WTC11 (cell line): ENCODE data around the gene LIMS2. TPM values are rescaled to one million over a fixed set of nuclear protein-coding genes. Genes with fewer than 3 reads are reported as not detected.

ENCODE experiments used
- ATAC-seq: fragments of 200-7000 bp; cut with Tn5 transposase; 2 replicates; pipeline ENCODE4 v1.10.0; 2021; ENCODE audit warnings: mild to moderate bottlenecking, moderate library complexity
- CTCF ChIA-PET: fragments of 300-600 bp; sonication (Branson Sonifier 250); formaldehyde crosslinking; loops from one replicate; lab custom pipeline; 2021; ENCODE audit warnings: antibody characterized with exemption; lab: Charles Lee
- POLR2A ChIA-PET: fragments of 350-600 bp; sonication (Branson Sonifier 250); formaldehyde crosslinking; loops from one replicate; lab custom pipeline; 2021; ENCODE audit warnings: antibody characterized with exemption; lab: Charles Lee
- DNase-seq: peaks from one replicate; pipeline ENCODE4 v3.0.0; 2021; ENCODE audit warnings: low spot score
- H3K27ac Mint-ChIP-seq: 2 replicates; pipeline ENCODE4 v1.8.0; 2021; ENCODE audit warnings: mixed read lengths
- H3K27me3 Mint-ChIP-seq: 2 replicates; pipeline ENCODE4 v1.8.0; 2021; ENCODE audit warnings: low read depth, mild to moderate bottlenecking, moderate library complexity, mixed read lengths
- H3K36me3 Mint-ChIP-seq: 2 replicates; pipeline ENCODE4 v1.8.0; 2021; ENCODE audit warnings: mixed read lengths
- H3K4me1 Mint-ChIP-seq: 2 replicates; pipeline ENCODE4 v1.8.0; 2022; ENCODE audit warnings: mixed read lengths
- H3K4me3 Mint-ChIP-seq: 2 replicates; pipeline ENCODE4 v1.8.0; 2021; ENCODE audit warnings: mild to moderate bottlenecking, moderate library complexity, mixed read lengths
- H3K9me3 Mint-ChIP-seq: 2 replicates; pipeline ENCODE4 v1.8.0; 2021; ENCODE audit warnings: mixed read lengths
- CREM ChIP-seq: sonication (generic); formaldehyde crosslinking; IDR thresholded peaks from 2 replicates; pipeline ENCODE4 v1.8.1; 2022; ENCODE audit warnings: mild to moderate bottlenecking, missing genetic modification reagents, moderate library complexity
- E2F5 ChIP-seq: sonication (generic); formaldehyde crosslinking; IDR thresholded peaks from 2 replicates; pipeline ENCODE4 v1.8.1; 2022; ENCODE audit warnings: mild to moderate bottlenecking, moderate library complexity, missing genetic modification reagents
- FOXP1 ChIP-seq: sonication (generic); formaldehyde crosslinking; IDR thresholded peaks from 2 replicates; pipeline ENCODE4 v1.8.0; 2022; ENCODE audit warnings: missing genetic modification reagents, mild to moderate bottlenecking, moderate library complexity, borderline replicate concordance
- FOXP4 ChIP-seq: sonication (generic); formaldehyde crosslinking; IDR thresholded peaks from 2 replicates; pipeline ENCODE4 v1.8.0; 2022; ENCODE audit warnings: mild to moderate bottlenecking, missing genetic modification reagents
- KAT7 ChIP-seq: sonication (generic); formaldehyde crosslinking; IDR thresholded peaks from 2 replicates; pipeline ENCODE4 v1.8.1; 2023; ENCODE audit warnings: missing genetic modification reagents, mild to moderate bottlenecking, borderline replicate concordance
- MYBL2 ChIP-seq: sonication (generic); formaldehyde crosslinking; IDR thresholded peaks from 2 replicates; pipeline ENCODE4 v1.8.1; 2023; ENCODE audit warnings: mild to moderate bottlenecking, moderate library complexity, missing genetic modification reagents
- RORB ChIP-seq: fragments of 250-450 bp; sonication (Bioruptor Pico); IDR thresholded peaks from 2 replicates; pipeline ENCODE4 v1.9.0; 2021; ENCODE audit warnings: mild to moderate bottlenecking
- SOX15 ChIP-seq: fragments of 250-450 bp; sonication (Bioruptor Pico); IDR thresholded peaks from 2 replicates; pipeline ENCODE4 v1.9.0; 2021; ENCODE audit warnings: mild to moderate bottlenecking
- TEAD1 ChIP-seq: sonication (generic); formaldehyde crosslinking; IDR thresholded peaks from 2 replicates; pipeline ENCODE4 v1.8.0; 2022; ENCODE audit warnings: mild to moderate bottlenecking, missing genetic modification reagents
- TEAD4 ChIP-seq: sonication (generic); formaldehyde crosslinking; IDR thresholded peaks from 2 replicates; pipeline ENCODE4 v1.8.0; 2022; ENCODE audit warnings: mild to moderate bottlenecking, missing genetic modification reagents
- ZNF396 ChIP-seq: fragments of 250-450 bp; sonication (Bioruptor Pico); IDR thresholded peaks from 2 replicates; pipeline ENCODE4 v1.8.0; 2021; ENCODE audit warnings: mild to moderate bottlenecking, moderate library complexity, borderline replicate concordance
- ZNF416 ChIP-seq: fragments of 250-450 bp; sonication (Bioruptor Pico); IDR thresholded peaks from 2 replicates; pipeline ENCODE4 v1.9.0; 2021; ENCODE audit warnings: mild to moderate bottlenecking, inconsistent platforms
- ZNF423 ChIP-seq: fragments of 250-450 bp; sonication (Bioruptor Pico); IDR thresholded peaks from 2 replicates; pipeline ENCODE4 v2.1.2; 2022; ENCODE audit warnings: mild to moderate bottlenecking, moderate library complexity
- total RNA-seq: library from RNA; stranded (reverse); gene quantifications from 3 replicates; pipeline ENCODE4 v1.2.3, GENCODE V29; 2021
- TF ChIP-seq, protein P1 (sequence below): fragments of 250-450 bp; sonication (Bioruptor Pico); conservative IDR thresholded peaks from 2 replicates; pipeline ENCODE4 v1.9.0; 2021; ENCODE audit warnings: mild to moderate bottlenecking
- TF ChIP-seq, protein P2 (sequence below): fragments of 250-450 bp; sonication (Bioruptor Pico); IDR thresholded peaks from 2 replicates; pipeline ENCODE4 v1.9.0; 2021; ENCODE audit warnings: moderate library complexity, mild to moderate bottlenecking, inconsistent platforms, borderline replicate concordance
- TF ChIP-seq, protein P3 (sequence below): fragments of 250-450 bp; sonication (Bioruptor Pico); IDR thresholded peaks from 2 replicates; pipeline ENCODE4 v1.9.0; 2021; ENCODE audit warnings: mild to moderate bottlenecking
- TF ChIP-seq, protein P4 (sequence below): fragments of 250-450 bp; sonication (Bioruptor Pico); IDR thresholded peaks from 2 replicates; pipeline ENCODE4 v1.9.0; 2021; ENCODE audit warnings: mild to moderate bottlenecking

The LIMS2 gene
- total RNA-seq, 1 experiment from 2014 or later, result 2.4 TPM

DNA sequence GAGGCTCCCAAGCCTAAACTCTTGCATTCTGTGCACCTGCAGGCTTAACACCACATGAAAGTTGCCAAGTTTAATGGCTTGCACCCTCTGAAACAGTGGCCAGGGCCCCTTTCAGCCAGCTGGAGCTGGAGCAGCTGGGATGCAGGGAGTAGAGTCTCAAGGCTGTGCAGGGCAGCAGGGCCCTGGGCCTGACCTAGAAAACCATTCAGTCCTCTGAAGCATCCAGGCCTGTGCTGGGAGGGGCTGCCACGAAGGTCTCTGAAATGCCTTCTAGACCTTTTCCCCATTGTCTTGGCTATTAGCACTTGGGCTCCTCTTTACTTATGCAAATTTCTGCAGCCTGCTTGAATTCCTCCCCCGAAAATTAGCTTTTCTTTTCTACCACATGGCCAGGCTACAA, 15.4 kb upstream of the LIMS2 start:
- no peaks in the 10 kb centered on the region for H3K4me1 Mint-ChIP-seq
- H3K4me3 Mint-ChIP-seq, result no peak overlapping the region
- ChIA-PET CTCF (no interaction called here), POLR2A (no interaction called here)
- no peak for ATAC-seq
- H3K27ac Mint-ChIP-seq, result no peak overlapping the region
- H3K27me3 Mint-ChIP-seq, result peaks cover 18% of the 10 kb centered on the region
- TF ChIP-seq ZNF416, result no peak
- TF ChIP-seq, protein P1, sequence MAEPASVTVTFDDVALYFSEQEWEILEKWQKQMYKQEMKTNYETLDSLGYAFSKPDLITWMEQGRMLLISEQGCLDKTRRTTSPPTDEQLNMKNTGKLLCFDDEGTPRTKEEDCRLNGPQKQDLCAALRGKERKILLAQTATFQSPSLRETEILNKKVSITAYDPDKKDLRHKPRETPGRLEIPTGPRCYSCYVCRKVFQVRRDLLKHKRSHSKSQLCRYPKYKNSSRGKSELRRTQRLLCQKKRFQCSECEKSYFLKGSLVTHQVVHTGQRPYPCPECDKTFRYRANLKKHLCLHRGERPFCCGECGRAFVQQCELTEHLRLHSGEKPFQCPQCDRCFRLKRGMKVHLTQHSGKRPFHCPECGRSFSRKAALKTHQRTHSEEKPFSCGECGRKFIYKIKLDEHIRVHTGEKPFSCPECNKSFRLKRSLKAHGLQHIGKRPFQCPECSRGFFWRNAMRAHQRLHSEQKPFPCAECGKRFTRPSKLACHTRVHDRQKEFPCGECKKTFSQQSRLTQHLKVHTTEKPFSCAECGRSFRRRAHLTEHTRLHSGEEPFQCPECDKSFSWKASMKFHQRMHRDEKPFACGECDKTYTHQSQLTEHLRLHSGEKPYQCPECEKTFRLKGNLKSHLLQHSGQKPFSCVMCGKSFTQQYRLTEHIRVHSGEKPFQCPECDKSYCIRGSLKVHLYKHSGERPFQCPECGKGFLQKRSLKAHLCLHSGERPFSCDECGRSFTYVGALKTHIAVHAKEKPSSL (CRISPR knock-in tag), result no peak
- no peak for TF ChIP-seq SOX15 (CRISPR knock-in tag)
- no peak for TF ChIP-seq FOXP1 (CRISPR knock-in tag)
- TF ChIP-seq TEAD1, result no peak
- no peak for DNase-seq
- H3K9me3 Mint-ChIP-seq, result peaks cover 41% of the 10 kb centered on the region
- H3K36me3 Mint-ChIP-seq, result peaks cover 32% of the 10 kb centered on the region

DNA sequence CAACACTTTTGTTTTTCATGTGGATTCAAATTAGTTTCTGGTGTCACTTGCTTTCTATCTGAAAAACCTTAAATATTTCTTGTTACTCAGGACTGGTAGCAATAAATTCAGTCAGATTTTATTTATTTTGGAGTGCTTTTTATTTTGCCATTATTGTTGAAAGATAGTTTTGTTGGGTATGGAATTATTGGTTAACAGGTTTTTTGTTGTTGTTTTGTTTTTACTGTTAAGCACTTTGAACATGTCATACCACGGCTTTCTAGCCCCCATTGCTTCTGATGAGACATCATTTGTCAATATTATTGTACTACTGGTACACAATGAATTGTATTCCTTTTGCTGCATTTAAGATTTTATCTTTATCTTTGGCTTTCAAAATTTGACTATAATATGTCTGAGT, 13.1 kb upstream of the LIMS2 start:
- no peak overlapping the region for H3K27ac Mint-ChIP-seq
- peaks cover 41% of the 10 kb centered on the region for H3K9me3 Mint-ChIP-seq
- no peaks in the 10 kb centered on the region for H3K4me1 Mint-ChIP-seq
- H3K36me3 Mint-ChIP-seq, result peaks cover 32% of the 10 kb centered on the region
- DNase-seq (no peak), ATAC-seq (no peak)
- ChIA-PET CTCF (interaction anchor here (0.9 kb wide), 1 partner anchor 26 kb away, joined by 3 read pairs; no protein-coding TSS in a partner anchor), POLR2A (no interaction called here)
- no peak overlapping the region for H3K4me3 Mint-ChIP-seq
- TF ChIP-seq ZNF423 (CRISPR knock-in tag) (no peak), TEAD4 (CRISPR knock-in tag) (no peak), E2F5 (CRISPR knock-in tag) (no peak), ZNF396 (CRISPR knock-in tag) (no peak), RORB (CRISPR knock-in tag) (no peak), MYBL2 (no peak), FOXP4 (no peak), KAT7 (CRISPR knock-in tag) (no peak), CREM (CRISPR knock-in tag) (no peak)
- TF ChIP-seq, protein P2, sequence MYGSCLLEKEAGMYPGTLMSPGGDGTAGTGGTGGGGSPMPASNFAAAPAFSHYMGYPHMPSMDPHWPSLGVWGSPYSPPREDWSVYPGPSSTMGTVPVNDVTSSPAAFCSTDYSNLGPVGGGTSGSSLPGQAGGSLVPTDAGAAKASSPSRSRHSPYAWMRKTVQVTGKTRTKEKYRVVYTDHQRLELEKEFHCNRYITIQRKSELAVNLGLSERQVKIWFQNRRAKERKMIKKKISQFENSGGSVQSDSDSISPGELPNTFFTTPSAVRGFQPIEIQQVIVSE (CRISPR knock-in tag), result no peak
- TF ChIP-seq, protein P3, sequence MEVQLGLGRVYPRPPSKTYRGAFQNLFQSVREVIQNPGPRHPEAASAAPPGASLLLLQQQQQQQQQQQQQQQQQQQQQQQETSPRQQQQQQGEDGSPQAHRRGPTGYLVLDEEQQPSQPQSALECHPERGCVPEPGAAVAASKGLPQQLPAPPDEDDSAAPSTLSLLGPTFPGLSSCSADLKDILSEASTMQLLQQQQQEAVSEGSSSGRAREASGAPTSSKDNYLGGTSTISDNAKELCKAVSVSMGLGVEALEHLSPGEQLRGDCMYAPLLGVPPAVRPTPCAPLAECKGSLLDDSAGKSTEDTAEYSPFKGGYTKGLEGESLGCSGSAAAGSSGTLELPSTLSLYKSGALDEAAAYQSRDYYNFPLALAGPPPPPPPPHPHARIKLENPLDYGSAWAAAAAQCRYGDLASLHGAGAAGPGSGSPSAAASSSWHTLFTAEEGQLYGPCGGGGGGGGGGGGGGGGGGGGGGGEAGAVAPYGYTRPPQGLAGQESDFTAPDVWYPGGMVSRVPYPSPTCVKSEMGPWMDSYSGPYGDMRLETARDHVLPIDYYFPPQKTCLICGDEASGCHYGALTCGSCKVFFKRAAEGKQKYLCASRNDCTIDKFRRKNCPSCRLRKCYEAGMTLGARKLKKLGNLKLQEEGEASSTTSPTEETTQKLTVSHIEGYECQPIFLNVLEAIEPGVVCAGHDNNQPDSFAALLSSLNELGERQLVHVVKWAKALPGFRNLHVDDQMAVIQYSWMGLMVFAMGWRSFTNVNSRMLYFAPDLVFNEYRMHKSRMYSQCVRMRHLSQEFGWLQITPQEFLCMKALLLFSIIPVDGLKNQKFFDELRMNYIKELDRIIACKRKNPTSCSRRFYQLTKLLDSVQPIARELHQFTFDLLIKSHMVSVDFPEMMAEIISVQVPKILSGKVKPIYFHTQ (CRISPR knock-in tag), result no peak
- TF ChIP-seq, protein P4, sequence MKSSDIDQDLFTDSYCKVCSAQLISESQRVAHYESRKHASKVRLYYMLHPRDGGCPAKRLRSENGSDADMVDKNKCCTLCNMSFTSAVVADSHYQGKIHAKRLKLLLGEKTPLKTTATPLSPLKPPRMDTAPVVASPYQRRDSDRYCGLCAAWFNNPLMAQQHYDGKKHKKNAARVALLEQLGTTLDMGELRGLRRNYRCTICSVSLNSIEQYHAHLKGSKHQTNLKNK (CRISPR knock-in tag), result no peak
- peaks cover 10% of the 10 kb centered on the region for H3K27me3 Mint-ChIP-seq
